Stomach (tissue), 4 donors: ENCODE data around the gene PPARGC1A.

Source experiments
- CTCF ChIP-seq, 7 experiments: fragments of 450-650 bp in 4 of 7; fragments of 200-600 bp in 3 of 7; sonication (generic) in 3 of 7; IDR thresholded peaks; one replicate each; pipeline ENCODE4 v1.5.1; 2016 to 2019; ENCODE audit warnings: antibody characterized with exemption in 7 of 7, control low read depth in 2 of 7, mild to moderate bottlenecking in 1 of 7
- POLR2A ChIP-seq, 4 donors: fragments of 450-650 bp; IDR thresholded peaks; one replicate each; pipeline ENCODE4 v1.6.1; 2016; ENCODE audit warnings: antibody characterized with exemption in 4 of 4, control low read depth in 2 of 4, mild to moderate bottlenecking in 1 of 4, moderate library complexity in 1 of 4
- POLR2AphosphoS5 ChIP-seq, 3 donors: sonication (generic); formaldehyde crosslinking; IDR thresholded peaks; one replicate each; pipeline ENCODE4 v1.6.1; 2016; ENCODE audit warnings: antibody characterized with exemption in 3 of 3

GRCh38 chr4:23838607-23839006, 51.2 kb downstream of the PPARGC1A start:
- no peak for TF ChIP-seq CTCF (IDR thresholded peaks at IDR 0.05)
- TF ChIP-seq POLR2AphosphoS5 (IDR thresholded peaks at IDR 0.05): no peak
- no peak for TF ChIP-seq POLR2A (IDR thresholded peaks at IDR 0.05)
